Activated T-helper 17 cell treated with anti-CD3 and anti-CD28 coated beads, Interleukin-2, amount 50 U/mL, for 72 hours (primary cell): ENCODE data around the gene PTPN1. TPM values are rescaled to one million over a fixed set of nuclear protein-coding genes. Genes with fewer than 3 reads are reported as not detected.
A peak's percentile ranks its signal among the peaks of the same experiment; 100 is the strongest.
"Not testable (repeated sequence)": the region's sequence is repeated elsewhere in the genome, so short reads cannot be mapped to it uniquely, and the experiment has no call there.

Experiments
- ATAC-seq: fragments of 150-1000 bp; cut with Tn5 transposase; replicated peaks from 2 replicates; pipeline ENCODE4 v1.10.0; 2021; ENCODE audit warnings: mild to moderate bottlenecking, moderate library complexity
- H3K27ac Mint-ChIP-seq: one replicate; pipeline ENCODE4 v1.8.0; 2022; ENCODE audit warnings: mixed read lengths
- H3K27me3 Mint-ChIP-seq: one replicate; pipeline ENCODE4 v1.8.0; 2022; ENCODE audit warnings: mixed read lengths
- H3K36me3 Mint-ChIP-seq: one replicate; pipeline ENCODE4 v1.8.0; 2022; ENCODE audit warnings: low read depth, mild to moderate bottlenecking, mixed read lengths
- H3K4me1 Mint-ChIP-seq: one replicate; pipeline ENCODE4 v1.8.0; 2022; ENCODE audit warnings: mixed read lengths
- H3K4me3 Mint-ChIP-seq: one replicate; pipeline ENCODE4 v1.8.0; 2022; ENCODE audit warnings: mild to moderate bottlenecking, mixed read lengths
- H3K9me3 Mint-ChIP-seq: one replicate; pipeline ENCODE4 v1.8.0; 2022; ENCODE audit warnings: mixed read lengths
- total RNA-seq, 2 donors: library from RNA; stranded (reverse); gene quantifications; one replicate each; pipeline ENCODE4 v1.2.3, GENCODE V29; 2022

The PTPN1 gene
- total RNA-seq, 2 donors from 2014 or later: 68.3 to 77.1 TPM

GRCh38 chr20:50472693-50473664 is 37.2 kb upstream of the PTPN1 start:
- Mint-ChIP-seq H3K4me1 (peaks cover 19% of the 10 kb centered on the region), H3K27ac (no peak overlapping the region), H3K36me3 (no peaks in the 10 kb centered on the region), H3K27me3 (no peaks in the 10 kb centered on the region), H3K9me3 (no peaks in the 10 kb centered on the region), H3K4me3 (no peak overlapping the region)
- peak; percentile 67 for ATAC-seq

DNA sequence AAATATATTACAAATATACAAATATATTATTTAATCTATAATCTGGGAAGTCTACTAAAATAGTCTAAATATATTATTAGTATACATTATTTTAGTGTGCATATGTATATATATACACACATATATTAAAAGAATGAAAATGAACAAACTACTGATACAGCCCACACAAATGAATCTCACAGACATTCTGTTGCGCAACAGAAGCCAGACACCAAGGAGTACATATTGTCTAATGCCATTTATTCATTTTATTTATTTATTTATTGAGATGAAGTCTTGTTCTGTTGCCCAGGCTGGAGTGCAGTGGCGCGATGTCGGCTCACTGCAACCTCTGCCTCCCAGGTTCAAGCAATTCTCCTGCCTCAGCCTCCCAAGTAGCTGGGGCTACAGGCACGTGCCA is 35.8 kb upstream of the PTPN1 start:
- not testable (repeated sequence) for H3K27ac Mint-ChIP-seq, H3K27me3 Mint-ChIP-seq, H3K9me3 Mint-ChIP-seq, H3K36me3 Mint-ChIP-seq, H3K4me3 Mint-ChIP-seq, ATAC-seq
- peaks cover 24% of the 10 kb centered on the region for H3K4me1 Mint-ChIP-seq

DNA sequence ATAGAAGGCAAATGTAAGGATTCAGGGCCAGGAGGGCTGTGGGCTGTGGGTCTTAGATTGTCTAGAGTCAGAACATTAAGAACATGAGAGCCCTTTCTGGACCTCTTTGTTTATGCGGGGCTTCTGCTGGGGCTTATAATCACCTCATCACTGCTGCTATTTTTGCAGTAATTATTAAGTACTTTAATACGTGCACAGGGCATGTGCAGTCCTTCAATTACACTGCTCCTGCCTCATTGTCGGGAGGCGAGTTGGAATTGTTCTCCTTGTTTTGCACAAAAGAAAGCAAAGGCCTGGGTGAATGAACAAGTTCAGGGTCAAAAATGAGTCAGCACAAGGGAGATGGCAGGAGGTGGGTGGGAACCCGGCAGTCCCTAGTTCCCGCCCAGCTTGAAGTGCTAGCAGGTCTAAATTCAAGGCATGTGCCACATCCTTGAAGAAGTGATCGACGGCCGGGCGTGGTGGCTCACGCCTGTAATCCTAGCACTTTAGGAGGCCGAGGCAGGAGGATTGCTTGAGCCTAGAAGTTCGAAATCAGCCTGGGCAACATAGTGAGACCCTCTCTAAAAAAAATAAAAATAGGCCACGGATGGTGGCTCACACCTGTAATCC is 34.4 kb upstream of the PTPN1 start:
- ATAC-seq: no peak
- Mint-ChIP-seq H3K4me1 (peaks cover 19% of the 10 kb centered on the region), H3K27ac (no peak overlapping the region), H3K36me3 (no peaks in the 10 kb centered on the region), H3K4me3 (no peak overlapping the region), H3K9me3 (no peaks in the 10 kb centered on the region), H3K27me3 (no peaks in the 10 kb centered on the region)

DNA sequence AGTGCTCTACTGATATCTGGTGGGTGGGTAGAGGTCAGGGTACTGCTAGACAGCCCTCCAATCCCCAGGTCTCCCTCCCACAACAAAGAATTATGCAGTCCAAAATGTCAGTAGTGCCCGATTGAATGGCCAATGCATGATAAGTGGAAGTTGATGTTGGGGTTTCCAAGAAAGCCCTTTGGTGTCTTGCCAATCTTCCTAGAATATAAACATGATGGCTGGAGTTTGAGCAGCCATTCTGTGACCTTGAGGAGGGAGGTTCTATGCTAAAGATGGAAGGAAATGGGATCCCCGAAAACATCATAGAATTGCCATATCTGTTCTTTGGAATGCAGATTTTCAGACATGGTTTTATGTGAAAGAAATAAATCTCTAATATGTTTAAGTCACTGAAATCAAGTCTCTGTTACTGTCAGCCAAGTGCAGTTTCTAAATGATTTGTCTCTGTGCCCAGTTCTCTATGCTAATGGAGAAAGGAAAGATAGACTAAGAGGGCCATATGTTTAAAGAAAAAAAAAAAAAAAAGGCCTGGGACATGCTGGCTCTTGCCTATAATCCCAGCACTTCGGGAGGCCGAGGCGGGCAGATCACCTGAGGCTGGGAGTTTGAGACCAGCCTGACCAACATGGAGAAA is 32.8 kb upstream of the PTPN1 start:
- Mint-ChIP-seq H3K27me3 (no peaks in the 10 kb centered on the region), H3K4me3 (no peak overlapping the region), H3K4me1 (peaks cover 13% of the 10 kb centered on the region), H3K27ac (no peak overlapping the region), H3K36me3 (no peaks in the 10 kb centered on the region), H3K9me3 (no peaks in the 10 kb centered on the region)
- no peak for ATAC-seq

DNA sequence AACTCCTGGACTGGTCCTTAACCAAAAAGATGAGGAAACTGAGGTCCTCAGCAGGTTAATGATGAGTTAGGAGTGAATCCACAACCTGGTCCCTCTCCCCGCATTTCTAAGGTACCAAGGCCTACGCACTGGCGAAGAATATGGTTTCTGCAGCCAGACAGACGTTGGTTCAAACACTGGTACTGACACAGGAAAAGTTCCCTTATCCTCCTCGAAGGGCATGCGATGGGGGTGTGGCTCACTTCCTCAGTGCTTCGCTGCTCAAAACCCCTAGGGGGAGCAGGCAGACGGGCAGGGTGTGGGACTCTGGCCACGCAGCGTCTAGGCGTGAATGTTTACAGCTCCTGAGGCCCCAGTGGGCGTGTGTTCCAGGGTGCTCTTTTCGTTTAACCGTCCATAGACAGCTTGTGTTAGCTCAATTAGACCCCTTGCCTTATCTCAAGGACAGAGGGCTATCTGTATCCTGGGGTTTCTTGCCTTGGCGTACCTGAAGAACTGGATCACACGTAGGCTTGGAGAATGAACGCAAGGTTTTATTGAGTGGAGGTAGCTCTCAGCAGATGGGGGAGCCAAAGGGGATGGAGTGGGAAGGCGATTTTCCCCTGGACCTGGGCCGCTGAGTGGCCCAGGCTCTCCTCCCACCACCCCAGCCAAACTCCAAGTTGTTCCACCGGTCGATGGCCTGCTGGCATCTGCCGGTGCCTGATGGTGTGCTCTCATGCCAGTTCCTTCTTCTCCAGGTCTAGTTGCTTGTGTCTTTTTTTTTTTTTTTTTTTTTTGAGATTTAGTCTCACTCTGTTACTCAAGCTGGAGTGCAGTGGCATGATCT is 31.8 kb upstream of the PTPN1 start:
- H3K9me3 Mint-ChIP-seq: no peaks in the 10 kb centered on the region
- ATAC-seq: peak; percentile 100
- H3K27me3 Mint-ChIP-seq: no peaks in the 10 kb centered on the region
- H3K27ac Mint-ChIP-seq: no peak overlapping the region
- H3K4me1 Mint-ChIP-seq: peaks cover 14% of the 10 kb centered on the region
- no peaks in the 10 kb centered on the region for H3K36me3 Mint-ChIP-seq
- peak overlapping the region; percentile 49 for H3K4me3 Mint-ChIP-seq

DNA sequence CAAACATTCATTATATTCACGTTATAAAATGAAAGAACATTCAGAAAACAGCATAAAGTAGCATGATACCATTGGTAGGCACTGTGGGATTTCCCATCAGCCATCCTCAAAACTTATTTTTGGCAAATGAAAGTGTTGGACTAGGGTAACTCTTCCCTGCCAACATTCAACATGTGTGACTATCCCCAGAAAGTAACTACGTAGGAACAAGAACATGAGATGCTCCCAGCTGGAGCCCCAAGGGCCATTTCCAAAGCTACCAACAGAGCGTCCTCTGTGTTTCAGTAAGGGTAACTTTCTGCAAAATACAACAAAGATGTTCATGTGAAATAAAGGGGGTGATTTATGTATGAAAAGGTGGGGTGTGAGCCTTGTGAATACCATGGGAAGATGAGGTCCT is 28.4 kb upstream of the PTPN1 start:
- Mint-ChIP-seq H3K27ac (no peak overlapping the region), H3K4me3 (no peak overlapping the region), H3K9me3 (no peaks in the 10 kb centered on the region), H3K4me1 (peaks cover 25% of the 10 kb centered on the region), H3K27me3 (no peaks in the 10 kb centered on the region), H3K36me3 (no peaks in the 10 kb centered on the region)
- ATAC-seq: no peak

DNA sequence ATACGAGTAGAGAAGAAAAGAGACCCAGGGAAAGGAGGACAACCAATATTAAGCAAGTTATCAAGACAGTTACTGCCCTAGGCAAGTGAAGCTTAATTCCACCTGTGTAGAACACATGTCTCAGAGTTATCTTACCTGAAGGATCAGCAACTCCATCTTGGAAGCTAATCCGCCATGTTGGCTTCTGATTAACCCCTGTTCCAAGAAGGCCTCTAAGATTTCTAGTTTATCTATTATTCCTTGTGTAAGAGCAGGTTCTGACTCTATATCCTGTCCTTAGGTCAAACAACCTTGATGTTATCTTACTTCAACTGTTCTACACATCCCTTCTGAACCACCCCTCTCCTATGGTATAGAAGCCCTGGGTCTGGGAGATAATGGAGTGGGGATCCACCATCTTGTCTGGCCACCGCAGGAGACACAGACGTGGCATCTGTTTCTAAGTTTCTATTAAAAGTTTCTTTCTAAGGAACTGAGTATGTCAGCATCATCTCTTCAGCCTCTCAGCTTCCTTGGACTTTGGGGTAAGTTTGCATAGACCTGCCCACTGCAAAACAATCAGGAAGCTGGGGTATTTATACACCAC is 27.7 kb upstream of the PTPN1 start:
- Mint-ChIP-seq H3K4me1 (peaks cover 25% of the 10 kb centered on the region), H3K27me3 (no peaks in the 10 kb centered on the region), H3K36me3 (no peaks in the 10 kb centered on the region), H3K27ac (peak overlapping the region; percentile 93), H3K4me3 (peak overlapping the region; percentile 88), H3K9me3 (no peaks in the 10 kb centered on the region)
- no peak for ATAC-seq

- H3K27ac Mint-ChIP-seq: peak overlapping the region; percentile 93
- no peak for ATAC-seq
- H3K36me3 Mint-ChIP-seq: no peaks in the 10 kb centered on the region
- peak overlapping the region; percentile 88 for H3K4me3 Mint-ChIP-seq
- H3K4me1 Mint-ChIP-seq: peaks cover 20% of the 10 kb centered on the region
- no peaks in the 10 kb centered on the region for H3K9me3 Mint-ChIP-seq
- no peaks in the 10 kb centered on the region for H3K27me3 Mint-ChIP-seq
Measured at GRCh38 chr20:50484271-50484976, 25.8 kb upstream of the PTPN1 start.

DNA sequence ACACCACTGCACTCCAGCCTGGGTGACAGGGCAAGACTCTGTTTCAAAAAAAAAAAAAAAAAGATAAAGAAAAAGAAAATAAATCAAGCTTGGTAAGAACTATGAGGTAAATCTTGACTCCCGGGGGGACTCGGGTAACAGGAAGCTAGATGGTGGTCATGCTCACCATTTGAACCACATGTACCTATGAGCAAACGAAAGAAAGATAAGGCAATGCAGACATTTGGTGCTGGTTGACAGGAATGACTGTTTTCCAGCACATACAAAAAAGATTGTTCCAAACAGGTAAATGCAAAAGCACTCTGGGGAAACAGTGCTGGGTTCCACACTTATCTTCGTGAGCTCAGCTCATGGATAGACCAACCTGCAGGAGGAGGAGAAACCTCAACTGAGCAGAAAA is 22.8 kb upstream of the PTPN1 start:
- H3K27ac Mint-ChIP-seq: peak overlapping the region; percentile 17
- H3K27me3 Mint-ChIP-seq: no peaks in the 10 kb centered on the region
- peak; percentile 53 for ATAC-seq
- H3K4me3 Mint-ChIP-seq: peak overlapping the region; percentile 21
- H3K36me3 Mint-ChIP-seq: no peaks in the 10 kb centered on the region
- H3K9me3 Mint-ChIP-seq: no peaks in the 10 kb centered on the region
- peaks cover 20% of the 10 kb centered on the region for H3K4me1 Mint-ChIP-seq

GRCh38 chr20:50488236-50488806 is 21.9 kb upstream of the PTPN1 start:
- no peak for ATAC-seq
- Mint-ChIP-seq H3K27me3 (no peaks in the 10 kb centered on the region), H3K9me3 (no peaks in the 10 kb centered on the region), H3K4me3 (peak overlapping the region; percentile 21), H3K4me1 (peaks cover 20% of the 10 kb centered on the region), H3K27ac (peak overlapping the region; percentile 17), H3K36me3 (no peaks in the 10 kb centered on the region)

DNA sequence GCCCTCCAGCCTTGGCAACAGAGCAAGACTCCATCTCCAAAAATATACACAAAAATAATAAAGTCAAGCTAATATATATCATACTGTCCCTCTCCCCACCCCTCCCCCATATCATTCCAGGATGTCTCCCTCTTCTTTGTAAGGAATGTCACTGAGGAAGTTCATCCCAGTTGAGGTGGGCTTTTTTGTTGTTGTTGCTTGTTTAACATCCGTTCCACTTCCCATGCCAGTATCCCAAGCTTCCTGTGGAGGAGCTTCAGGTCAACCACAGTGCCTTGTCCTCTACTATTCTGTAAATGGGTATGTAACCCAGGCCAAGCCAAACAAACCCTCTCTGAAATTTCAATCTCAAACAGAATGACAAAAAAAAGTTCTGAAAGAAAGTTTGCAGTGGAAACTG is 19.0 kb upstream of the PTPN1 start:
- Mint-ChIP-seq H3K27me3 (no peaks in the 10 kb centered on the region), H3K9me3 (no peaks in the 10 kb centered on the region), H3K36me3 (no peaks in the 10 kb centered on the region), H3K4me3 (no peak overlapping the region), H3K4me1 (peaks cover 13% of the 10 kb centered on the region), H3K27ac (no peak overlapping the region)
- ATAC-seq: no peak

- ATAC-seq: no peak
- no peaks in the 10 kb centered on the region for H3K27me3 Mint-ChIP-seq
- H3K9me3 Mint-ChIP-seq: no peaks in the 10 kb centered on the region
- H3K27ac Mint-ChIP-seq: peak overlapping the region; percentile 85
- H3K36me3 Mint-ChIP-seq: no peaks in the 10 kb centered on the region
- peaks cover 13% of the 10 kb centered on the region for H3K4me1 Mint-ChIP-seq
- no peak overlapping the region for H3K4me3 Mint-ChIP-seq
Measured at GRCh38 chr20:50491926-50492634, 18.1 kb upstream of the PTPN1 start.

- ATAC-seq: no peak
- Mint-ChIP-seq H3K36me3 (no peaks in the 10 kb centered on the region), H3K4me1 (peaks cover 13% of the 10 kb centered on the region), H3K27ac (peak overlapping the region; percentile 2), H3K4me3 (peak overlapping the region; percentile 63), H3K27me3 (no peaks in the 10 kb centered on the region), H3K9me3 (no peaks in the 10 kb centered on the region)
Measured at GRCh38 chr20:50493881-50494253, 16.3 kb upstream of the PTPN1 start.
